Measurements from ENCODE around the gene COL23A1. TPM values are rescaled to one million over a fixed set of nuclear protein-coding genes. Genes with fewer than 3 reads are reported as not detected.

Gene COL23A1
- total RNA-seq, 2 donors from 2014 or later: 1.5 to 2.5 TPM

DNA sequence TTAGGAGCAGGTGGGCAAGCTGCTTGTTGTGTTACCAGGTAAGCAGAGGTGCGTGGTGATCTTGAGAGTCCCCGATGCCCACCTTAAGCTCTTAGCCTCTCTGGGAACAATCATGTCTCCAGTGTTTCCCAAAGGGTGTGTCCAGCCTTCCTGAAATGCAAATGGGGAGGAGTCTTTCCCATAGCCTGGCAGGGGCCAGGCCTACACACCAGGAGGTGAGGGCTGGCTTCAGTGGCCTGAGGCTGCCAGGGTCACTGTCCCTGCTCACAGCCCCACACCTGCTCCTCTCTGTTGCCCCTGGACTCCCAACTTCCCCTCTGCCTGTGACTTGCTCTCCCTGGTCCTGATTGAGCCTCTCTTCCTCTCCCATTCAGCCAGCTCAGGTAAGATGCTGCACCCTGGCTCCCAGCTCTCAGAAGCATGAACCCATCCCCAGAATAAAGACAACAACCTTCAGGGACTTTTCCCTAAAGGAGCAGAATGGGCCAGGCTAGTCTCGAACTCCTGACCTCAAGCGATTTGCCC, 291.8 kb downstream of the COL23A1 start:
- H3K36me3 ChIP-seq: no peaks in the 10 kb centered on the region
- no peaks in the 10 kb centered on the region for H3K27me3 ChIP-seq (replicated peaks; ENCODE audit: insufficient read depth)
- no peak for DNase-seq (ENCODE audit: low spot score)
- no peak for ATAC-seq (ENCODE audit: insufficient number of reproducible peaks, low FRiP score, low read depth)
- TF ChIP-seq, protein P1, sequence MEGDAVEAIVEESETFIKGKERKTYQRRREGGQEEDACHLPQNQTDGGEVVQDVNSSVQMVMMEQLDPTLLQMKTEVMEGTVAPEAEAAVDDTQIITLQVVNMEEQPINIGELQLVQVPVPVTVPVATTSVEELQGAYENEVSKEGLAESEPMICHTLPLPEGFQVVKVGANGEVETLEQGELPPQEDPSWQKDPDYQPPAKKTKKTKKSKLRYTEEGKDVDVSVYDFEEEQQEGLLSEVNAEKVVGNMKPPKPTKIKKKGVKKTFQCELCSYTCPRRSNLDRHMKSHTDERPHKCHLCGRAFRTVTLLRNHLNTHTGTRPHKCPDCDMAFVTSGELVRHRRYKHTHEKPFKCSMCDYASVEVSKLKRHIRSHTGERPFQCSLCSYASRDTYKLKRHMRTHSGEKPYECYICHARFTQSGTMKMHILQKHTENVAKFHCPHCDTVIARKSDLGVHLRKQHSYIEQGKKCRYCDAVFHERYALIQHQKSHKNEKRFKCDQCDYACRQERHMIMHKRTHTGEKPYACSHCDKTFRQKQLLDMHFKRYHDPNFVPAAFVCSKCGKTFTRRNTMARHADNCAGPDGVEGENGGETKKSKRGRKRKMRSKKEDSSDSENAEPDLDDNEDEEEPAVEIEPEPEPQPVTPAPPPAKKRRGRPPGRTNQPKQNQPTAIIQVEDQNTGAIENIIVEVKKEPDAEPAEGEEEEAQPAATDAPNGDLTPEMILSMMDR (IDR thresholded peaks at IDR 0.05): no peak
- no peak overlapping the region for H3K4me3 ChIP-seq
- no peaks in the 10 kb centered on the region for H3K9me3 ChIP-seq
- H3K27ac ChIP-seq: no peak overlapping the region
- H3K4me1 ChIP-seq (ENCODE audit: control insufficient read depth in 1 of 2, low read depth in 2 of 2): no peaks in the 10 kb centered on the region

DNA sequence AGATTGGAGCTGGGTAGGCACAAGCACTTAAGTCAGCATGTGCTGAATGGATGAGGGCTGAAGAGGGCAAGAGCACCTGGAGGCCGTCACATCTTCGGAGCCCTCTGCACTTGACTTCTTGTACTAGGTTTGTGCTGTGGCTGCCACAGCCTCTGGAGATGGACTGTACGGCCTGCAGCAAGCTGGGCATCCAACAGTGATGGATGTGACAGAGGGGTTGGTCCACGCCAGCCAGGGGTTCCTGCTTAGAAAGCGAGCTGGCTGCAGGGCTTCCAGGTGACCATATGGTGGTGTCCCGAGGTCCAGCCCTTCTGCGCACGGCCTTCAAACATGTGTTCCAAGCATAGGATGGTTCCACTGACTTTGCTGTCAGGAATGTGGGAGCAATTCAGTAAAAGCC, 292.4 kb downstream of the COL23A1 start:
- Histone ChIP-seq H3K9me3 (no peaks in the 10 kb centered on the region), H3K27ac (no peak overlapping the region), H3K4me3 (no peak overlapping the region), H3K27me3 (replicated peaks; ENCODE audit: insufficient read depth) (no peaks in the 10 kb centered on the region), H3K4me1 (ENCODE audit: control insufficient read depth in 1 of 2, low read depth in 2 of 2) (no peaks in the 10 kb centered on the region), H3K36me3 (no peaks in the 10 kb centered on the region)
- no peak for ATAC-seq (ENCODE audit: insufficient number of reproducible peaks, low FRiP score, low read depth)
- no peak for DNase-seq (ENCODE audit: low spot score)
- TF ChIP-seq, protein P1 (IDR thresholded peaks at IDR 0.05): no peak

DNA sequence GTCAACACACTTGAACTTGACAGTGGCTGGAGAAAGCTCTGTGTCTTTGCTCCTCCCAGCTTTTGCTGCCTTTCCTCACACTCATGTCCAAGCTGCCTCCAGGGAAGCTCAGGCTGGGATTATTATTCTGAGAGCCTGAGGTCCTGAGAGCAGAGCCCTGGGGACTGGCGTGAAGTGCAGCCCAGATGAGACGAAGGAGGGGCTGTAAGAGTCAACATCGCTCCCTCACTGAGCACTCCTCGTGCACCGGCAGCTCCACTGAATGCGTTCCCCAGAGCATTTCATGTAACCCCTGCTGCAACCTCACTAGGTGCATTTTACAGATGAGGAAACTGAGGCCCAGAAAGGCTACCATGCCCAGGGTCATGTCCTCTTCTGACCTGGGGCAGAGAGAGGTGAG, 294.1 kb downstream of the COL23A1 start:
- Histone ChIP-seq H3K36me3 (no peaks in the 10 kb centered on the region), H3K27ac (no peak overlapping the region), H3K27me3 (replicated peaks; ENCODE audit: insufficient read depth) (no peaks in the 10 kb centered on the region), H3K4me1 (ENCODE audit: control insufficient read depth in 1 of 2, low read depth in 2 of 2) (no peaks in the 10 kb centered on the region), H3K4me3 (no peak overlapping the region), H3K9me3 (no peaks in the 10 kb centered on the region)
- DNase-seq (ENCODE audit: low spot score) (no peak), ATAC-seq (ENCODE audit: insufficient number of reproducible peaks, low FRiP score, low read depth) (no peak)
- TF ChIP-seq, protein P1 (IDR thresholded peaks at IDR 0.05): no peak

DNA sequence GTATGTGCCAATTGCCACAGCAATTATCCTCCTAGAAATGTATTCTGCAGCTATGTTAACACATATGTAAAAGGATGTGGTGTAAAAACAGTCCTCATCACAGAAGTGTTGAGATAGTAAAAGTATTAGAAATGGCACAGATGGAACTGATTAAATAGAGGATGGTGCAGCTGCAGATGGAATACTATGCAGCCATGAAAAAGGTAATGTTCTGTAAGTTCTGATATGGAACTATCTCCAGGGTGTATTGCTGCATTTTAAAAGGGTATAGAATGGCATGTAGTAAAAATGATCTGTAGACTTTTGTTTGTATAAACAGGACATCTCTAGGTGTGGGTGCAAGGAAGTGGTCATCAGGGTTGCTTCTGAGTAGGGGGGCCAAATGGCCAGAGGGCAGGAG, 294.6 kb downstream of the COL23A1 start:
- Histone ChIP-seq H3K4me3 (no peak overlapping the region), H3K27ac (no peak overlapping the region), H3K36me3 (no peaks in the 10 kb centered on the region), H3K9me3 (no peaks in the 10 kb centered on the region), H3K27me3 (replicated peaks; ENCODE audit: insufficient read depth) (no peaks in the 10 kb centered on the region), H3K4me1 (ENCODE audit: control insufficient read depth in 1 of 2, low read depth in 2 of 2) (no peaks in the 10 kb centered on the region)
- TF ChIP-seq, protein P1 (IDR thresholded peaks at IDR 0.05): no peak
- DNase-seq (ENCODE audit: low spot score) (no peak), ATAC-seq (ENCODE audit: insufficient number of reproducible peaks, low FRiP score, low read depth) (no peak)

DNA sequence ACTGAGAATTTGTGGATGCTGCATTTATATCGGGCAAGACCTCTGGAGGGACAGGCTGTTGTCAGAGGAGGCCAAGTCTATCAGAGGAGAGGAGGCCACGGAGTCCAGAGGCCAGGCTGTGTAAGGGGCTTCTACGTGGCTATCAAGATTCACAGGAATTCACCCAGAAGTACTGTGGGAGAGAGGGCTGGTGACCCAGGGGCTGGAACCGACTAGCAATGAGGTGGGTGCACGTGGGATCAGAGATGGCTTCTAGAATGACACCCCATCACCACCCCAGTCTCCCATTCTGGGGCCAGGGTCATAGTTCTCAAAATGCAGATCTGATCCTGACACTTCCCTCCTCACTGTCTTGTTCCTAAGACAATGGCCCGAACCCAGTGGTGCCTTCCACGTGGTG, 296.4 kb downstream of the COL23A1 start:
- TF ChIP-seq, protein P1 (IDR thresholded peaks at IDR 0.05): no peak
- Histone ChIP-seq H3K27ac (no peak overlapping the region), H3K27me3 (replicated peaks; ENCODE audit: insufficient read depth) (no peaks in the 10 kb centered on the region), H3K36me3 (no peaks in the 10 kb centered on the region), H3K9me3 (no peaks in the 10 kb centered on the region), H3K4me1 (ENCODE audit: control insufficient read depth in 1 of 2, low read depth in 2 of 2) (peaks cover 0 to 5% of the 10 kb centered on the region in 2 donors), H3K4me3 (no peak overlapping the region)
- ATAC-seq (ENCODE audit: insufficient number of reproducible peaks, low FRiP score, low read depth) (no peak), DNase-seq (ENCODE audit: low spot score) (no peak)

All from thoracic aorta (tissue), 2 donors.